ENCODE measurements around the gene CTDNEP1. TPM values are rescaled to one million over a fixed set of nuclear protein-coding genes. Genes with fewer than 3 reads are reported as not detected.

The CTDNEP1 gene
- total and polyA plus RNA-seq, 11 donors = 54.0 to 126 (median 107) TPM

- DNase-seq = no peak
- Histone ChIP-seq H3K27me3 (peaks cover 18 to 35% (median 30%) of the 10 kb centered on the region in 9 donors), H3K4me1 (peaks cover 0 to 37% (median 25%) of the 10 kb centered on the region in 12 donors), H3K4me3 (no peak overlapping the region), H3K9me3 (no peaks in the 10 kb centered on the region), H3K27ac (no peak overlapping the region), H3K36me3 (peaks cover 0 to 61% (median 56%) of the 10 kb centered on the region in 9 donors)
- WGBS, 4 donors = 83 to 95% (median 90%) methylated on average over 7 of the region's 7 CpGs
- intact Hi-C loops (cut with DNase I) = loop anchor here in 2 of 10 donors (5.0 to 10.0 kb wide), 2 partner anchors 43 to 316 kb away; partner anchors contain the start of gene CD68 (in 1 of the 2)
- TF ChIP-seq CTCF (IDR thresholded peaks at IDR 0.05) = no peak
- no peak for TF ChIP-seq POLR2A (IDR thresholded peaks at IDR 0.05)
- no peak for ATAC-seq
Measured at GRCh38 chr17:7258731-7259554, 7.4 kb upstream of the CTDNEP1 start.

- DNase-seq = no peak
- 82 to 92% (median 91%) methylated on average over 8 of the region's 8 CpGs for WGBS, 4 donors
- intact Hi-C loops (cut with DNase I) = loop anchor here in 2 of 10 donors (5.0 to 10.0 kb wide), 2 partner anchors 45 to 318 kb away; partner anchors contain the start of gene CD68 (in 1 of the 2)
- no peak overlapping the region for H3K4me3 ChIP-seq
- peaks cover 6 to 15% (median 11%) of the 10 kb centered on the region in 9 donors for H3K27me3 ChIP-seq
- TF ChIP-seq CTCF (IDR thresholded peaks at IDR 0.05) = no peak
- no peak for TF ChIP-seq POLR2A (IDR thresholded peaks at IDR 0.05)
- H3K27ac ChIP-seq = no peak overlapping the region
- H3K9me3 ChIP-seq = no peaks in the 10 kb centered on the region
- no peak for ATAC-seq
- peaks cover 0 to 33% (median 22%) of the 10 kb centered on the region in 12 donors for H3K4me1 ChIP-seq
- H3K36me3 ChIP-seq = peaks cover 0 to 66% (median 58%) of the 10 kb centered on the region in 9 donors
Measured at GRCh38 chr17:7256766-7257456, 5.4 kb upstream of the CTDNEP1 start.

- H3K4me1 ChIP-seq = peaks cover 8 to 29% (median 23%) of the 10 kb centered on the region in 12 donors
- no peaks in the 10 kb centered on the region for H3K27me3 ChIP-seq
- peaks cover 0 to 62% (median 54%) of the 10 kb centered on the region in 9 donors for H3K36me3 ChIP-seq
- DNase-seq = no peak
- ATAC-seq = no peak
- WGBS, 4 donors = 87 to 94% (median 89%) methylated on average over 4 of the region's 4 CpGs
- H3K4me3 ChIP-seq = no peak overlapping the region
- H3K27ac ChIP-seq = no peak overlapping the region
- no peaks in the 10 kb centered on the region for H3K9me3 ChIP-seq
- intact Hi-C loops (cut with DNase I) = loop anchor here in 2 of 10 donors (5.0 to 10.0 kb wide), 2 partner anchors 53 to 320 kb away; partner anchors contain the start of genes CD68 (in 1 of the 2) and EIF5A (in 1 of the 2)
- TF ChIP-seq POLR2A (IDR thresholded peaks at IDR 0.05) (no peak), CTCF (IDR thresholded peaks at IDR 0.05) (no peak)
Measured at GRCh38 chr17:7254511-7254910, 3.0 kb upstream of the CTDNEP1 start.
